GM10847 (cell line): ENCODE results near the gene RAB21.

Experiments
- POLR2A ChIP-seq: IDR thresholded peaks from 2 replicates; pipeline ENCODE4 v1.6.1; 2011; ENCODE audit not compliant: insufficient read length; ENCODE audit errors: extremely low read depth

Gene RAB21

GRCh38 chr12:71838676-71839075, 84.0 kb downstream of the RAB21 start:
- no peak for TF ChIP-seq POLR2A

- no peak for TF ChIP-seq POLR2A
These were observed 85.7 kb downstream of the RAB21 start for GRCh38 chr12:71840231-71840847.

GRCh38 chr12:71846322-71846940, 91.8 kb downstream of the RAB21 start:
- TF ChIP-seq POLR2A = no peak

- TF ChIP-seq POLR2A = no peak
These were observed 93.5 kb downstream of the RAB21 start for GRCh38 chr12:71848212-71848611.

- no peak for TF ChIP-seq POLR2A
These were observed 94.6 kb downstream of the RAB21 start for GRCh38 chr12:71849109-71849851.
